Activated effector memory CD4-positive, alpha-beta T cell treated with Interleukin-2 at 50 U/mL for 16 hours (primary cell): Measurements from ENCODE around the gene MCC.
A peak's percentile ranks its signal among the peaks of the same experiment; 100 is the strongest.
"Not testable (repeated sequence)": the region's sequence is repeated elsewhere in the genome, so short reads cannot be mapped to it uniquely, and the experiment has no call there.

Source experiments
- DNase-seq: peaks from one replicate; pipeline ENCODE4 v3.0.0-alpha.2; 2020

Gene MCC

GRCh38 chr5:113405530-113405929, 82.7 kb downstream of the MCC start:
- DNase-seq, result no peak

GRCh38 chr5:113404269-113404668, 84.0 kb downstream of the MCC start:
- no peak for DNase-seq

- not testable (repeated sequence) for DNase-seq
Measured at GRCh38 chr5:113397986-113398385, 90.3 kb downstream of the MCC start.

GRCh38 chr5:113397046-113397445, 91.2 kb downstream of the MCC start:
- DNase-seq, result no peak

- no peak for DNase-seq
Measured at GRCh38 chr5:113394658-113395057, 93.6 kb downstream of the MCC start.

- no peak for DNase-seq
Measured at GRCh38 chr5:113390224-113390623, 98.0 kb downstream of the MCC start.

GRCh38 chr5:113389116-113389515, 99.1 kb downstream of the MCC start:
- DNase-seq, result no peak

GRCh38 chr5:113387844-113388243, 100.4 kb downstream of the MCC start:
- no peak for DNase-seq

- no peak for DNase-seq
Measured at GRCh38 chr5:113384782-113385285, 103.4 kb downstream of the MCC start.

- no peak for DNase-seq
Measured at GRCh38 chr5:113382731-113383130, 105.5 kb downstream of the MCC start.

- DNase-seq, result no peak
Measured at GRCh38 chr5:113381791-113382190, 106.5 kb downstream of the MCC start.

- DNase-seq, result no peak
Measured at GRCh38 chr5:113380807-113381326, 107.4 kb downstream of the MCC start.

GRCh38 chr5:113379936-113380806, 108.1 kb downstream of the MCC start:
- no peak for DNase-seq

GRCh38 chr5:113378959-113379541, 109.2 kb downstream of the MCC start:
- DNase-seq, result peak; percentile 29

GRCh38 chr5:113378514-113378913, 109.7 kb downstream of the MCC start:
- no peak for DNase-seq

GRCh38 chr5:113378081-113378480, 110.2 kb downstream of the MCC start:
- no peak for DNase-seq

- no peak for DNase-seq
Measured at GRCh38 chr5:113376640-113377039, 111.6 kb downstream of the MCC start.

- DNase-seq, result no peak
Measured at GRCh38 chr5:113375480-113376060, 112.7 kb downstream of the MCC start.

GRCh38 chr5:113373426-113373825, 114.8 kb downstream of the MCC start:
- DNase-seq, result no peak

GRCh38 chr5:113371721-113372196, 116.5 kb downstream of the MCC start:
- DNase-seq, result no peak

- DNase-seq, result no peak
Measured at GRCh38 chr5:113367586-113367985, 120.7 kb downstream of the MCC start.

- DNase-seq, result no peak
Measured at GRCh38 chr5:113364466-113364865, 123.8 kb downstream of the MCC start.

- no peak for DNase-seq
Measured at GRCh38 chr5:113361701-113362100, 126.6 kb downstream of the MCC start.

- no peak for DNase-seq
Measured at GRCh38 chr5:113359419-113359818, 128.8 kb downstream of the MCC start.
